GM12873 (cell line): Measurements from ENCODE around the gene HAO1.
A peak's percentile ranks its signal among the peaks of the same experiment; 100 is the strongest.

ENCODE experiments used
- CTCF ChIP-seq: IDR thresholded peaks from 2 replicates; pipeline ENCODE4 v1.5.1; 2012; ENCODE audit warnings: low read depth, mild to moderate bottlenecking, moderate library complexity, low read length, control low read depth; ENCODE audit not compliant: insufficient read depth; ENCODE audit errors: missing control alignments

The HAO1 gene

GRCh38 chr20:7926767-7927166 is 13.5 kb downstream of the HAO1 start:
- peak; percentile 8 for TF ChIP-seq CTCF

GRCh38 chr20:7926323-7926722 is 13.9 kb downstream of the HAO1 start:
- no peak for TF ChIP-seq CTCF

- TF ChIP-seq CTCF: no peak
Measured at GRCh38 chr20:7924692-7925091, 15.6 kb downstream of the HAO1 start.

GRCh38 chr20:7916648-7917047 is 23.6 kb downstream of the HAO1 start:
- no peak for TF ChIP-seq CTCF

- TF ChIP-seq CTCF: no peak
Measured at GRCh38 chr20:7912551-7912950, 27.7 kb downstream of the HAO1 start.

GRCh38 chr20:7911586-7912330 is 28.5 kb downstream of the HAO1 start:
- no peak for TF ChIP-seq CTCF

- TF ChIP-seq CTCF: no peak
Measured at GRCh38 chr20:7908905-7909304, 31.4 kb downstream of the HAO1 start.

GRCh38 chr20:7903429-7903828 is 36.8 kb downstream of the HAO1 start:
- no peak for TF ChIP-seq CTCF
